C4-2B (cell line): ENCODE results near the gene CT47B1.
"Not testable (repeated sequence)": the region's sequence is repeated elsewhere in the genome, so short reads cannot be mapped to it uniquely, and the experiment has no call there.

Source experiments
- ZFX ChIP-seq: fragments of 450-650 bp; IDR thresholded peaks from 2 replicates; pipeline ENCODE4 v1.6.1; 2017
- TF ChIP-seq, protein P1 (sequence below): fragments of 450-650 bp; conservative IDR thresholded peaks from 2 replicates; pipeline ENCODE4 v1.5.1; 2017; ENCODE audit warnings: mild to moderate bottlenecking

DNA sequence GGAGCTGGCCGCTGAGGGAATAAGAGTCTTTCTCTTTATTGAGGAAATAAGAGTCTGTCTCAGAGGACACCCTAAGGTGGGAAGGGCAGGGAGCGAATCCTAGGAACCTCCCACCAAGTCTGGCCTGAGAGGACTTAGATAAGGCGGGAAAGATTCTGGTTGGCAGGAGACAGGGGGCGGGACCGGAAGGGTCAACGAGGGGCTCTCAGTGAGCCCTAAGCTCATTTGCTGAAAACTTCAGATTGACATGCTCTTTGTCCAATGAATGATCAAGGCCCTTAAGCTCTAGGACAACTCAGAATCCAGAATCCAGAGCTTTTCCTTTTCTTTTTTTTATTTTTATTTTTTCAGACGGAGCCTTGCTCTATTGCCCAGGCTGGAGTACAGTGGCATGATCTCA, at the start of gene CT47B1:
- TF ChIP-seq, protein P1, sequence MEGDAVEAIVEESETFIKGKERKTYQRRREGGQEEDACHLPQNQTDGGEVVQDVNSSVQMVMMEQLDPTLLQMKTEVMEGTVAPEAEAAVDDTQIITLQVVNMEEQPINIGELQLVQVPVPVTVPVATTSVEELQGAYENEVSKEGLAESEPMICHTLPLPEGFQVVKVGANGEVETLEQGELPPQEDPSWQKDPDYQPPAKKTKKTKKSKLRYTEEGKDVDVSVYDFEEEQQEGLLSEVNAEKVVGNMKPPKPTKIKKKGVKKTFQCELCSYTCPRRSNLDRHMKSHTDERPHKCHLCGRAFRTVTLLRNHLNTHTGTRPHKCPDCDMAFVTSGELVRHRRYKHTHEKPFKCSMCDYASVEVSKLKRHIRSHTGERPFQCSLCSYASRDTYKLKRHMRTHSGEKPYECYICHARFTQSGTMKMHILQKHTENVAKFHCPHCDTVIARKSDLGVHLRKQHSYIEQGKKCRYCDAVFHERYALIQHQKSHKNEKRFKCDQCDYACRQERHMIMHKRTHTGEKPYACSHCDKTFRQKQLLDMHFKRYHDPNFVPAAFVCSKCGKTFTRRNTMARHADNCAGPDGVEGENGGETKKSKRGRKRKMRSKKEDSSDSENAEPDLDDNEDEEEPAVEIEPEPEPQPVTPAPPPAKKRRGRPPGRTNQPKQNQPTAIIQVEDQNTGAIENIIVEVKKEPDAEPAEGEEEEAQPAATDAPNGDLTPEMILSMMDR: not testable (repeated sequence)
- not testable (repeated sequence) for TF ChIP-seq ZFX
